Measurements from ENCODE around the gene PKIG. TPM values are rescaled to one million over a fixed set of nuclear protein-coding genes. Genes with fewer than 3 reads are reported as not detected.

Gene PKIG
- 1.0 TPM in 1 of 2 replicates, not detected in the other for total RNA-seq (2011; cell fraction: chromatin; rRNA removed; ENCODE audit: low replicate concordance)
- 0.83 and 0.92 TPM in 2 replicates for total RNA-seq (2011; cell fraction: nucleolus; rRNA removed)
- total RNA-seq (2011; cell fraction: nucleoplasm; rRNA removed), result 0.59 and 0.92 TPM in 2 replicates
- total RNA-seq (2014; rRNA removed), result 4.9 and 7.4 TPM in 2 replicates
- 1.6 and 2.9 TPM in 2 replicates for total RNA-seq (2014; rRNA removed; fragmentation: Illumina TruSeq; extraction: Trizol)
- 5.0 and 6.1 TPM in 2 replicates for total RNA-seq (2015; rRNA removed; fragmentation: Illumina TruSeq; extraction: Trizol)
- 4.7 and 5.1 TPM in 2 replicates for total RNA-seq (2021)
- polyA plus RNA-seq (2011; rRNA removed), result 3.0 and 4.6 TPM in 2 replicates
- 6.9 and 7.3 TPM in 2 replicates for polyA plus RNA-seq (2011; cell fraction: cytosol; rRNA removed)
- 3.2 and 3.7 TPM in 2 replicates for polyA plus RNA-seq (2011; cell fraction: nucleus; rRNA removed)
- polyA plus RNA-seq (2012), result 6.9 and 7.4 TPM in 2 replicates
- polyA plus RNA-seq (2014; fragmentation: Illumina TruSeq; extraction: Trizol), result 6.2 and 7.0 TPM in 2 replicates
- under 1 TPM; 0.13 to 0.74 TPM for polyA plus RNA-seq (2014; fragmentation: Nextera tagmentation; extraction: Ambion mirVana)
- 5.7 and 7.6 TPM in 2 replicates for polyA plus RNA-seq (2014; rRNA removed)
- 1.9 and 2.4 TPM in 2 replicates for polyA minus RNA-seq (2011; rRNA and poly(A)+ RNA removed)
- 1.7 and 3.8 TPM in 2 replicates for polyA minus RNA-seq (2011; cell fraction: cytosol; rRNA and poly(A)+ RNA removed)
- polyA minus RNA-seq (2011; cell fraction: nucleus; rRNA and poly(A)+ RNA removed), result 0.44 and 0.81 TPM in 2 replicates
- percentile 44 among the genes with signal in this experiment for Bru-seq, nascent RNA
- BruChase-seq, experiment 1, labeled RNA remaining after a 2-hour chase, result percentile 45 among the genes with signal in this experiment
- BruChase-seq, experiment 2, labeled RNA remaining after a 6-hour chase, result percentile 42 among the genes with signal in this experiment
- long read RNA-seq, experiment 1, transcript PKIG-207 (4 exons, 1,191 nt), result major isoform, 5 of 10 reads
- long read RNA-seq, experiment 1, partial matches to known transcripts, result 1 of 10 reads
- long read RNA-seq, experiment 1, other reads (novel, unspliced or antisense), result 1 of 10 reads
- long read RNA-seq, experiment 2, partial matches to known transcripts, result 4 of 8 reads
- long read RNA-seq, experiment 2, other reads (novel, unspliced or antisense), result 0 of 8 reads
- long read RNA-seq, experiment 3, transcript PKIG-207 (4 exons, 1,191 nt), result major isoform, 5 of 5 reads
- long read RNA-seq, experiment 3, partial matches to known transcripts, result 0 of 5 reads
- long read RNA-seq, experiment 3, other reads (novel, unspliced or antisense), result 0 of 5 reads

- no peak within 1 kb of the TSS for H3K4me3 ChIP-seq
- no peaks in the 10 kb centered on the region for H3K79me2 ChIP-seq (ENCODE audit: control insufficient read depth, insufficient read depth, low read length)
- peak in 1 of 4 experiments; percentile 39 for DNase-seq (ENCODE audit: extremely low read depth in 1 of 4, low spot score in 3 of 4)
- ChIA-PET POLR2A (no interaction called here), CTCF (ENCODE audit: low intra/inter-chr PET ratio) (no interaction called here)
- H3K36me3 ChIP-seq (ENCODE audit: control insufficient read depth, insufficient read depth, low read length), result no peaks in the 10 kb centered on the region
- no peak within 1 kb of the TSS for H3K27ac ChIP-seq (ENCODE audit: extremely low read depth, low read depth, low read length)
- H3K27me3 ChIP-seq (ENCODE audit: control insufficient read depth in 2 of 2, insufficient read depth in 2 of 2, low read length in 2 of 2), result peaks cover 0 to 9% of the 10 kb centered on the region in 2 experiments; a peak in 2 of 5 replicates
- H3K9ac ChIP-seq (ENCODE audit: insufficient read depth in 1 of 2, low read depth in 2 of 2, low read length in 2 of 2), result no peak within 1 kb of the TSS; a peak in 1 of 4 replicates
- no peaks in the 10 kb centered on the region for H4K20me1 ChIP-seq (replicated peaks; ENCODE audit: control insufficient read depth, insufficient read depth, low read length)
- peaks cover 0 to 9% of the 10 kb centered on the region in 2 experiments; a peak in 2 of 5 replicates for H3K4me1 ChIP-seq (replicated peaks in 1 of 2; ENCODE audit: control insufficient read depth in 2 of 2, insufficient read depth in 2 of 2, low read length in 2 of 2)
- no peaks in the 10 kb centered on the region for H3K9me1 ChIP-seq (ENCODE audit: control insufficient read depth, insufficient read depth, low read length)
- BruUV-seq (replicated peaks), result no TSS peak
- no peak within 1 kb of the TSS; the same call in 1 of the 2 replicates for H3K4me2 ChIP-seq (ENCODE audit: insufficient read depth, low read length)
- H2AFZ ChIP-seq (ENCODE audit: low read depth, low read length), result 0 out of 2 replicates have a peak within 1 kb of the TSS, but pooled peaks have one; percentile 11
- no peak for FAIRE-seq
- no peak; the same call in 2 of the 3 replicates for ATAC-seq
- WGBS (ENCODE audit: insufficient coverage, low coverage, missing lambda C conversion rate), result 16% methylated on average over 6 of the region's 6 CpGs
- intact Hi-C loops (cut with micrococcal nuclease) (no loop called here), in situ Hi-C loops (cut with MboI) (no loop called here)
- H3K9me3 ChIP-seq (replicated peaks; ENCODE audit: control insufficient read depth, insufficient read depth, low read depth, low read length), result no peaks in the 10 kb centered on the region
- TF ChIP-seq POLR2H (tag; IDR thresholded peaks at IDR 0.05; ENCODE audit: low read depth) (no peak), TSC22D4 (tag; IDR thresholded peaks at IDR 0.05) (no peak), ATF1 (CRISPR knock-in tag; IDR thresholded peaks at IDR 0.05) (no peak), ATF1 (tag; IDR thresholded peaks at IDR 0.05) (0 out of 2 replicates have a peak, but pooled peaks have one; percentile 11), THRB (CRISPR knock-in tag; conservative IDR thresholded peaks at IDR 0.05) (no peak), TEAD1 (CRISPR knock-in tag; IDR thresholded peaks at IDR 0.05) (no peak), RERE (CRISPR knock-in tag; IDR thresholded peaks at IDR 0.05; ENCODE audit: borderline replicate concordance) (no peak), ZNF696 (CRISPR knock-in tag; conservative IDR thresholded peaks at IDR 0.05) (no peak)
Measured at GRCh38 chr20:44582311-44583025, at the start of gene PKIG. Gene PKIG (plus strand): TSS chr20:44582579. CDS start chr20:44614557, 31,978 bp downstream.

Measured in K562 (cell line).